Neural progenitor cell (in vitro differentiated cells): ENCODE results near the gene GPR142. TPM values are rescaled to one million over a fixed set of nuclear protein-coding genes. Genes with fewer than 3 reads are reported as not detected.

Source experiments
- DNase-seq: peaks from one replicate; pipeline ENCODE4 v3.0.0-alpha.2; 2016; ENCODE audit warnings: low spot score
- H2AFZ ChIP-seq: fragments of 200-600 bp; sonication (generic); replicated peaks from 2 replicates; pipeline ENCODE4 v1.6.1; 2016; ENCODE audit warnings: antibody characterized with exemption
- H3F3A ChIP-seq: fragments of 200-600 bp; sonication (generic); 2 replicates; pipeline ENCODE4 v1.6.1; 2016; ENCODE audit warnings: antibody characterized with exemption, low read depth
- H3K27ac ChIP-seq: fragments of 200-600 bp; sonication (generic); 2 replicates; pipeline ENCODE4 v1.5.1; 2016; ENCODE audit warnings: mild to moderate bottlenecking
- H3K27me3 ChIP-seq: fragments of 200-600 bp; sonication (generic); 2 replicates; pipeline ENCODE4 v1.6.1; 2016; ENCODE audit warnings: mild to moderate bottlenecking, moderate library complexity
- H3K36me3 ChIP-seq: fragments of 200-600 bp; sonication (generic); 2 replicates; pipeline ENCODE4 v1.5.1; 2016
- H3K4me1 ChIP-seq: fragments of 200-600 bp; sonication (generic); 2 replicates; pipeline ENCODE4 v1.6.1; 2016; ENCODE audit warnings: mixed run types
- H3K4me2 ChIP-seq: fragments of 200-600 bp; sonication (generic); 2 replicates; pipeline ENCODE4 v1.6.1; 2016
- H3K4me3 ChIP-seq: fragments of 200-600 bp; sonication (generic); 2 replicates; pipeline ENCODE4 v1.5.1; 2016
- H3K79me2 ChIP-seq: fragments of 200-600 bp; sonication (generic); 2 replicates; pipeline ENCODE4 v1.6.1; 2016; ENCODE audit warnings: low read depth
- H3K9ac ChIP-seq: fragments of 200-600 bp; sonication (generic); 2 replicates; pipeline ENCODE4 v1.6.1; 2016
- H3K9me3 ChIP-seq: fragments of 200-600 bp; sonication (generic); 2 replicates; pipeline ENCODE4 v1.5.1; 2016; ENCODE audit warnings: low read depth
- H4K20me1 ChIP-seq: fragments of 200-600 bp; sonication (generic); 2 replicates; pipeline ENCODE4 v1.6.1; 2016; ENCODE audit warnings: low read depth
- H3K27ac Mint-ChIP-seq: 3 replicates; pipeline ENCODE4 v1.8.0; 2021; ENCODE audit warnings: mixed read lengths
- H3K27me3 Mint-ChIP-seq: 2 replicates; pipeline ENCODE4 v1.8.0; 2022; ENCODE audit warnings: low read depth, mild to moderate bottlenecking, inconsistent platforms, moderate library complexity, mixed read lengths; ENCODE audit not compliant: insufficient read depth
- H3K36me3 Mint-ChIP-seq: 3 replicates; pipeline ENCODE4 v1.8.0; 2021; ENCODE audit warnings: mixed read lengths
- H3K4me1 Mint-ChIP-seq: 3 replicates; pipeline ENCODE4 v1.8.0; 2021; ENCODE audit warnings: mixed read lengths
- H3K4me3 Mint-ChIP-seq: 3 replicates; pipeline ENCODE4 v1.8.0; 2021; ENCODE audit warnings: mild to moderate bottlenecking, moderate library complexity, mixed read lengths
- H3K9me3 Mint-ChIP-seq: 3 replicates; pipeline ENCODE4 v1.8.0; 2020; ENCODE audit warnings: mixed read lengths
- EZH2 ChIP-seq: fragments of 200-600 bp; sonication (generic); IDR thresholded peaks from 2 replicates; pipeline ENCODE4 v1.6.1; 2017; ENCODE audit warnings: antibody characterized with exemption, mild to moderate bottlenecking, moderate library complexity
- EZH2phosphoT487 ChIP-seq: fragments of 200-600 bp; sonication (generic); IDR thresholded peaks from 2 replicates; pipeline ENCODE4 v1.6.1; 2017; ENCODE audit warnings: antibody characterized with exemption
- total RNA-seq: library from RNA; depleted of rRNA; stranded (reverse); fragments of >200 nt; gene quantifications from 2 replicates; pipeline ENCODE4 v1.2.3, GENCODE V29; 2015; ENCODE audit warnings: low replicate concordance
- TF ChIP-seq, protein P1 (sequence below): fragments of 200-600 bp; sonication (generic); IDR thresholded peaks from 2 replicates; pipeline ENCODE4 v1.5.1; 2017; ENCODE audit warnings: antibody characterized with exemption, mild to moderate bottlenecking

The GPR142 gene
- total RNA-seq, 1 donor from 2014 or later, result not detected

DNA sequence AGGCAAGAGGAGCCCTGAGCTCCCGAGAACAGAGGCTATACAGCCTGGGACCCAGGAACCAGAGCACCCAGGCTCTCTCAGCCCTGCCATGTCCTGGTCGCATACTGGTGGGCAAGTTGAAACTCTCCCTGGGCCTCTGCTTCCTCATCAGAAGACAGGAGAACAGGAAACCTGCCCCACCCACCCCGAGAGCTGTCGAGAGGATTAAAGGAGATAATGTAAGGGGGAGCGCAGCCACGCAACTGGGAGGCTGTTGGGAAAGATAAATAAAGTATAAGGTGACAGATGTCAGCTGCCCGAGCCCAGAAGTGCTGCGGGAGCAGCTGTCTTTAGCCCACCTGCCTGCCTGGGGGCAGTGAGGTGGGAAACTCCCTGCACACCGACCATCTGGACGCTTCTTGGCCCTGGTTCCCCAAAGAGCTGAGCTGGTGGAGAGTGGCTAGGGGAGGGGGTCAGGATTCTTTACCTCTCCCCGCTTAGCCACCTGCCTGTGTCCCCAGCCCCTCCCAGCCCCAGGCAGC lies 34.5 kb upstream of the GPR142 start:
- TF ChIP-seq EZH2 (no peak), EZH2phosphoT487 (no peak)
- TF ChIP-seq, protein P1, sequence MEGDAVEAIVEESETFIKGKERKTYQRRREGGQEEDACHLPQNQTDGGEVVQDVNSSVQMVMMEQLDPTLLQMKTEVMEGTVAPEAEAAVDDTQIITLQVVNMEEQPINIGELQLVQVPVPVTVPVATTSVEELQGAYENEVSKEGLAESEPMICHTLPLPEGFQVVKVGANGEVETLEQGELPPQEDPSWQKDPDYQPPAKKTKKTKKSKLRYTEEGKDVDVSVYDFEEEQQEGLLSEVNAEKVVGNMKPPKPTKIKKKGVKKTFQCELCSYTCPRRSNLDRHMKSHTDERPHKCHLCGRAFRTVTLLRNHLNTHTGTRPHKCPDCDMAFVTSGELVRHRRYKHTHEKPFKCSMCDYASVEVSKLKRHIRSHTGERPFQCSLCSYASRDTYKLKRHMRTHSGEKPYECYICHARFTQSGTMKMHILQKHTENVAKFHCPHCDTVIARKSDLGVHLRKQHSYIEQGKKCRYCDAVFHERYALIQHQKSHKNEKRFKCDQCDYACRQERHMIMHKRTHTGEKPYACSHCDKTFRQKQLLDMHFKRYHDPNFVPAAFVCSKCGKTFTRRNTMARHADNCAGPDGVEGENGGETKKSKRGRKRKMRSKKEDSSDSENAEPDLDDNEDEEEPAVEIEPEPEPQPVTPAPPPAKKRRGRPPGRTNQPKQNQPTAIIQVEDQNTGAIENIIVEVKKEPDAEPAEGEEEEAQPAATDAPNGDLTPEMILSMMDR, result no peak
- peak; percentile 40 for DNase-seq
- H3K27me3 ChIP-seq, result peaks cover 1% of the 10 kb centered on the region
- H3K27ac ChIP-seq, result no peak overlapping the region
- H3K4me3 ChIP-seq, result no peak overlapping the region
- no peak overlapping the region for H3K27ac Mint-ChIP-seq
- no peaks in the 10 kb centered on the region for H3K79me2 ChIP-seq
- H3K4me3 Mint-ChIP-seq, result no peak overlapping the region
- peaks cover 12% of the 10 kb centered on the region for H3K27me3 Mint-ChIP-seq
- H3K36me3 ChIP-seq, result no peaks in the 10 kb centered on the region
- peaks cover 12% of the 10 kb centered on the region for H3K4me1 ChIP-seq
- no peak overlapping the region for H3K9ac ChIP-seq
- peak overlapping the region; percentile 27 for H3K4me2 ChIP-seq
- peaks cover 23% of the 10 kb centered on the region for H3K4me1 Mint-ChIP-seq
- H4K20me1 ChIP-seq, result no peaks in the 10 kb centered on the region
- peak overlapping the region; percentile 5 for H2AFZ ChIP-seq
- H3K9me3 Mint-ChIP-seq, result no peaks in the 10 kb centered on the region
- no peaks in the 10 kb centered on the region for H3K36me3 Mint-ChIP-seq
- no peaks in the 10 kb centered on the region for H3K9me3 ChIP-seq
- H3F3A ChIP-seq, result no peaks in the 10 kb centered on the region

DNA sequence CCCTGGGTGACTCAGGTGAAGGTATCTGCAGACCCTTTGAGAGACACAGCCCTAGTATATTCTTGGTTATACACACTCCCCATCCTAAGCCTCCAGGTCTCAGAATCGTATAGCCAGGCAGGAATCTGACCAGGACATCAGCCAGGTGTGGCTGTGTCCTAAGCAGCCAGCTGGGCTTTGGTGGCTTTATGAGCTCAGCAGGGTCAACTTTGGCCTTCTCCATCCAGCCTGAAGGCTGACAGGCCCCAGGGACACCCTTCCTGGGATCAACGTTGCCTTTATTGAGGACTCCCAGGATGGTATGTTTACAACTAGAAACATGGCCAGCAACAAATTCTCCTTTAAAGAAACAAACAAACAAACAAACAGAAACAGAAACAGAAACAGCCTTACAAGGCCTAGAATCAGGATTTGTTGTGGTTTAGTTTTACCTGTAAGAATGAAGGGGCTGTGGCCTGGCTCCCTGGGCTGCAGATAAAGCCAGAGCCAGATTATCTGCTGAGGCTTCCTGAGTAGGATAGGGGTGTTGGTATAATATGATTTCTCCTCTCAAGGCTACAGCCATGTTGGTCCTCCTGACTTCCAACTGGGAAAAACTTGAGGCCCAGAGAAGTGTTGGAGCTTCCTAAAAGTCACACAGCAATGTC lies 32.8 kb upstream of the GPR142 start:
- H3K27me3 Mint-ChIP-seq, result peaks cover 7% of the 10 kb centered on the region
- H3K4me1 Mint-ChIP-seq, result peaks cover 22% of the 10 kb centered on the region
- H3K36me3 Mint-ChIP-seq, result no peaks in the 10 kb centered on the region
- no peaks in the 10 kb centered on the region for H3K79me2 ChIP-seq
- no peak overlapping the region for H3K4me2 ChIP-seq
- no peaks in the 10 kb centered on the region for H4K20me1 ChIP-seq
- TF ChIP-seq EZH2 (no peak), EZH2phosphoT487 (no peak)
- TF ChIP-seq, protein P1, result no peak
- H3K9me3 Mint-ChIP-seq, result no peaks in the 10 kb centered on the region
- DNase-seq, result no peak
- H3K9me3 ChIP-seq, result no peaks in the 10 kb centered on the region
- no peak overlapping the region for H3K4me3 ChIP-seq
- H3K9ac ChIP-seq, result no peak overlapping the region
- no peaks in the 10 kb centered on the region for H3K36me3 ChIP-seq
- no peaks in the 10 kb centered on the region for H3K27me3 ChIP-seq
- no peaks in the 10 kb centered on the region for H3F3A ChIP-seq
- H2AFZ ChIP-seq, result no peak overlapping the region
- no peak overlapping the region for H3K27ac Mint-ChIP-seq
- peaks cover 12% of the 10 kb centered on the region for H3K4me1 ChIP-seq
- H3K27ac ChIP-seq, result no peak overlapping the region
- no peak overlapping the region for H3K4me3 Mint-ChIP-seq

DNA sequence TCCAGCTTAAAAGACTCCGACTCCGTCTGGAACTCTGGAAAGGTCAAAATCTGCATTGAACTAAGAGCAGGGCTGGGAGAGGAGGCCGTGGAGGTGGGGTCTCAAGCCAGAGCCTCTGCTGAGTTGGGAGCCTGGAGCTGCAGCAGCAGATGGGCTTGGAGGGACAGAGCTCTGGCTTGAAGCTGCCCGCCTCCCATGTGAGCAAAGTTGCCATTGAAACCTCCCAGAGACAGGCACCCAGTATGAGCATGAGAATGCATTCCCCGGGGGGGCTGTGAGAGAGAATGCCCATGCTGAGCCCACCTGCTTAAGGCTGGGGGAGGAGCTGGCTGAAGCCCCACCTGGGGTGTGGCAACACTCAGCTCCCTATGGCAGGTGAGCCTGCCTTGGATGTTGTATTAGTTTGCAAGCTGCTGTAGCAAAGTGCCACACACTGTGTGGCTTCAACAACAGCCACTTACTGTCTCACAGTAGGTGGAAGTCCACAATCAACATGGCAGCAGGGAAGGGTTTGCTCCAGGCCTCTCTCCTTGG lies 31.7 kb upstream of the GPR142 start:
- H3K27me3 Mint-ChIP-seq, result peaks cover 7% of the 10 kb centered on the region

More for the DNA sequence above, 31.7 kb upstream of the GPR142 start:
- Histone ChIP-seq H3K27ac (no peak overlapping the region), H3K36me3 (no peaks in the 10 kb centered on the region), H3K4me3 (no peak overlapping the region), H3K4me1 (peaks cover 12% of the 10 kb centered on the region), H3K27me3 (no peaks in the 10 kb centered on the region), H3K4me2 (no peak overlapping the region), H3K79me2 (no peaks in the 10 kb centered on the region), H3K9me3 (no peaks in the 10 kb centered on the region), H3F3A (no peaks in the 10 kb centered on the region), H2AFZ (no peak overlapping the region), H4K20me1 (no peaks in the 10 kb centered on the region), H3K9ac (no peak overlapping the region)
- Mint-ChIP-seq H3K27ac (no peak overlapping the region), H3K4me3 (no peak overlapping the region), H3K9me3 (no peaks in the 10 kb centered on the region), H3K36me3 (no peaks in the 10 kb centered on the region), H3K4me1 (peaks cover 28% of the 10 kb centered on the region)
- no peak for DNase-seq
- TF ChIP-seq EZH2phosphoT487 (no peak), EZH2 (no peak)
- TF ChIP-seq, protein P1, result no peak
